GM19397 (cell line): Measurements from ENCODE around the gene THSD4.
"Not testable (repeated sequence)": the region's sequence is repeated elsewhere in the genome, so short reads cannot be mapped to it uniquely, and the experiment has no call there.

ENCODE experiments used
- ATAC-seq: cut with Tn5 transposase; IDR thresholded peaks from one replicate; pipeline ENCODE4 v1.9.1; 2021; ENCODE audit warnings: mild to moderate bottlenecking, moderate library complexity; ENCODE audit not compliant: unreplicated experiment

Gene THSD4

DNA sequence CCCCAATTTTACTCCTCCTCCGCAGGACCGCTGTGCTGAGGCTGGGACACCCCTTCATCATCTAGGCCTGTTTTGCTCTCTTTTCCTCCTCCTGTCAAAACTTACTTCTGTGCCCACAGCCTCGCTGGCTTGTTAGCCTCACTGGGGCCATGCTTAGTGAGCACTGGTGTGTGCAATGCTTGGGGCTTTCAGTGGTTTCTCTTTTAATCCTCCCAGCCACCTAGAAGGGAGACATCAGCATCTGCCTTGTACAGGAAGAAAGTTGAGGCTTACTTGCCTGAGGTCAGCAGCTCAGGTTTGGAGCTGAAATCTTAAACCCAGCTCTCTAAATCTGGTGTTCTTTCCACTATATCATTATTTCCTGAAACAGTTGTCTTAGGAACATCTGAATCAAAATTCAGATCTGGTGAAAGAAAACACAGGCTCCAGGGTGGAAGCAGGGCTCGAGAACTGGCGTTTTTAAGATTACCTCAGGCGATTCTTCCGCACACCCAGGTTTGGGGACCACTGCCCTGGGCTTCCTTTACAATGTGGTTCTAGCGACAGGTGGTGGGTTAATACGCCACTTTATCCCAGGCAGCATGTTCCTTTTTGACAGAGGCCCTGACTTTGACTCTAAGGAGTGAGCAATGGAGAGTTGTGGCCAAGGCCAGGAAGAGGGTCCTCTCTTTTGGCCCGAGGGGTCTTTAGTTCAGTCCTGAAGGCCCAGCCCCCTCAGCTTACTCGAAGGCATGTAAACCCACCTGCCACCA, 3.8 kb downstream of the THSD4 start:
- ATAC-seq: no peak

DNA sequence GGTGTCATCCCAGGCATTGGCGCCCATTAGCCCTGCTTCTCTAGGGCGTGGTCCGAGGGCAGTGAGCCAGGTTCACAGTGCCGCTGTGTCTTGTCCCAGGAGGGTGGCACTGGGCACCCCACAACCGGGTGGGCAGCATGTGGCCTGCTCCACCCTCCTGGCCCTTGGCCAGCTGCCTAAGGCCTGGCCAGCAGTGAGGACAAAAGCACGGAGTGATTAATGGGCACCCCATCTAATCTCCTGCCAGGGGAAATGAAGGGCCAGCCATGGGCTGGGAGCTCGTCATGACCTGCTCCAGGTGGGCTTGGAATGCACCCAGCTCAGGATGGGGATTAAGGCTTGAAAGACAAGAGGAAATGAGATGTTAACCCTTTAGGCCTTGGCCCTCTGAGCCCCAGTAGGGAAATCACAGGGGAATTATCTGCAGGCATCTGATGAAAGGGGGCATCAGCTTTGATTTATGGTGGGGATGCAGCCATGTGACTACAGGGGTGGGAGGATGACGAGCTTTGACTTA, 5.2 kb downstream of the THSD4 start:
- ATAC-seq: no peak

DNA sequence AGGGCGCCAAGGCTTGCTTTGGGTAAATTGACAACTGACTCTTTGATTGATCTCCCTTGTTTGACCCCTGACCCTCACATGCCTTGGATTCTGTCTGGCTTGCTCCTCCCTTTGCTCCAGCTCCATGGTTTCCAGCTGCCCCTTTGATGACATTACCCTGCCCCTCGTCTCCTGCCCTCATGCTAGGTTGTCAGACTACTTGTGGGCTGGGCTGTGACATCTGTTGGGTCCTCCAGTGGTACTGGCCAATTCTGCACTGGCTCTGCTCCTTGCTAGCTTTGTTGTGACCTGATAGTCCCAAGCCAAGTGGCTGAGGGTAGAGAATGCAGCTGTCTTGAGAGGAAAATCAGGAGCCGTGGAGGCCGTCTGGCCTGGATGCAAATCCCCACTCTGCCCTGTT, 6.2 kb downstream of the THSD4 start:
- no peak for ATAC-seq

DNA sequence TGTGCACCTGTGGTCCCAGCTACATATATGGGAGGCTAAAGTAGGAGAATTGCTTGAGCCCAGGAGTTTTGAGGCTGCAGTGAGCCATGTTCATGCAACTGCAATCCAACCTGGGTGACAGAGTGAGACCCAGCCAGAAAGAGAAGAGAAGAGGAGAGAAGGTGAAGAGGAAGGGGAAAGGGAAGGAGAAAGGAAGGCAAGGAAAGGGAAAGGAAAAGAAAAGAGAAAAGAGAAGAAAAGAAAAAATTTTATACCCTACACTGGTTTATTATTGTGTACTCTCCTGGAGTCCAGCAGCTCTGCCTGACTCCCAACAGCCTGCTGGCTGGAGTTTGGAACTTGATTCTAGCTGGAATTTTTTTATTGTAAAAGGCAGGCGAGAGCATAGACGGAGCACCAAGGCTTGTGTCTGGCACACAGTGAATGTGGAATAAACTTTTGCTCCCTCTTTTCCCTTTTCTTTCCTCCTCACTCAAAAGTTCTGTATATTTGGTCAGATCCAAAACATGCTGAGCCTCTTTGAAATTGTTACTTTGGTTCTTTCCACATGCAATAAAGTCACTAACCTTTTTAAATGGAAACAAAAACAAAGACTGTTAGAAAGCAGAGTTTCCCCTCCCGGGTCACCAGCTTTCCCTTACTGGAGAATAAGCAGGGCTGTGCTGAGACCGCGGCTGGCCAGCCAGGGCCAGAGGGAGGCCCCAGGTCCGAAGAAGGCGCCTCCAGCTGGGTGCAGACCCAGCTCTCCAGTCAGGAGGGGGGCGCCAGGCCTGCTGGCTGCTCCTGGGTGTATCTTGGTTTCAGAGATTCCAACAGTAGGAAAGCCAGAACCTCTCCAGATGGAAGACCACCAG, 9.9 kb downstream of the THSD4 start:
- no peak for ATAC-seq

DNA sequence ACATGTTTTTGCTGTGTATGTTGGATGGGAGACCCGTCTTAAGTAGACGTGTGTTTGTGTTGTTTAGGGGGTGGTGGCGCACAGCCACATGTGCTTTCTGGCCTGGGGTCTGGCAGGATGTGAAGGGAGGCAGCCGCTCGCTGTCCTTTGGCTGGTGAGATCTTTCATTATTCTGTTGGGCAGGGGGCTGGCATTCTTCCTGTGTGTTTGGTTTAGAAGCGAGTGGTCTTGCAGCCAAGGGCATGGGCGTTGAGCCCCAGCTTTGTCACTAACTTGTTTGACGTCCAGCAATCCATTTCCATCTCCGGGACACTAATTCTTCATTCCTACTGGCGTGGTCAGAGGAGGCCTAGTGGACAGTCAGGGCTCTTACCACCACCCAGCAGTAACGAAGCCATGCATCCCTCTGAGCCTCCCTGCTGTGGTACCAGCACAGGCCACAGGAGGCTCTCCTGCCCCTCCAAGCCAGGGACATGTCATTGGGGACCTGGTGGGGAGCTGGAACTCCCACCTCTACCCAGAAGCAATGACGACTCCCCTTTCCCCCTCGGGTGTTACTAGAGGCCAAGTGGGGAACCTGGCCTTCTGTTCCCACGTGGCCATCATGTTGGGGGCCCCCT, 10.7 kb downstream of the THSD4 start:
- no peak for ATAC-seq

DNA sequence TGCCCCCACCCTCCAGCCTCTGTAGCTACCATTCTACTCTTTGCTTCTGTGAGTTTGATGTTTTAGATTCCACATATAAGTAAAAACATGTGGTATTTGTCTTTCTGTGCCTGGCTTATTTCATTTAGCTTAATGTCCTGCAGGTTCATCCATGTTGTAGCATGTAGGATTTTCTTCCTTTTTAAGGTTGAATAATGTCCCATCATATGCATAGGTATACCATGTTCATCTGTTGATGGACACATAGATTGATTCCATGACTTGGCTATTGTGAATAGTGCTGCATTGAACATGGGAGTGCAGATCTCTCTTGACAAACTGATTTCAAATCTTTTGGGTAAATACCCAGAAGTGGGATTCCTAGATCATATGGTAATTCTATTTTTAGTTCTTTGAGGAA, 11.8 kb downstream of the THSD4 start:
- ATAC-seq: no peak

DNA sequence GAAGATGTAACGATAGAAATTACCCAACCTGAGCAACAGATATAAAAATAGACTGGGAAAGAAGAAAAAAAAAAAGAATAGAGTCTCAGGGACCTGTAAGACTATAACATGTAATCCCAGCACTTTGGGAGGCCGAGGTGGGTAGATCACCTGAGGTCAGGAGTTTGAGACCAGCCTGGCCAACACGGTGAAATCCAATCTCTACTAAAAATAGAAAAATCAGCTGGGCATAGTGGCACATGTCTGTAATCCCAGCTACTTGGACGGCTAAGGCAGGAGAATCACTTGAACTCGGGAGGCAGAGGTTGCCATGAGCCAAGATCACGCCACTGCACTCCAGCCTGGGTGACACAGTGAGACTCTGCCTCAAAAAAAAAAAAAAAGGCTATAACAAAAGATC, 12.9 kb downstream of the THSD4 start:
- not testable (repeated sequence) for ATAC-seq

DNA sequence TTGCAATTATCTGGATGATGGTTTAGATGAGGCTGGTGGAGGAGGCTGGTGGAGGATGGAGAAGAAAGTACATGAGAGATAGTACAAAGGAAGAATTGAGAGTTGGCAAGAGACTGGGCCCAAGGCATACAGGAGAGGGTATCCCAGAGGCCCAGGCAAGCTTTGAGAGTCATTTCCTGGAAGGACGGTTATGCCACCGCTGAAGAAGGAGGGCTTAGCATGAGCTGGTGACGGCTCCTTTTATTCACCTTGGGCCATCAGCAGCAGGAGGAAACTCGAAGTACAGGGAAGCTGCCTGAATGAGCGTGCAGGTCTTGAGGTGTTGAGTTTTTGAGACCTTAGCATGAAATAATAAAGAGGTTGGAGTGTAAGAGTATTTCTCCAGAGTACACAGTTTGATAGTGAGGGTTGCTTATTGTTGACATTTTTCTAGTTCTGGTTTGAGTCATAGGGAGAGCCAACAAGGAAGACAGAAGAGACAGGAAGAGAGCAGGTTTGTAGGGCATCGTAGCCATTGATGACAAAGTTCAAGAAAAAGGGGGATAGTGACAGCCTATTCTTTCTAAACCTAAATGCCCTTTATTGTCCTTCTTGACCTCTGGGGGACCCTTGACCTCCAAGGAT, 13.8 kb downstream of the THSD4 start:
- ATAC-seq: no peak

DNA sequence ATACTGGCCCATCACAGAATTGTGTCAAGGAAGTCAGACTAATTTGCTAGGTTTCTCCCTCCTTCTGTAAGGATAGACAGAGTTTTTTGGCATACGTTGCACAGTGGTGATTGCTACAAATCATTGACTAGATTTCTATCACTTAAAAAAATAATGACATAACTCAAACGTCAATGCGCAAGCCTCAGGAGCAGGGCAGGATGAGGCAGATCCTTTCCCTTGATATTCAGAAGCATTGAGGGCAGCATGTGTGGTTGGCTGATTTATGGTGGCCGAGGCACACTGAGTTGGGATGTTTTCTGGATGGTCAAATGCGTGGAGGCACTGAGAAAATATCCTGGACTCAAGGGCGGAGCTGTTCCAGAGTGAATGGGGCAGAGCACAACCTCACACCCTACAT, 14.4 kb downstream of the THSD4 start:
- no peak for ATAC-seq

DNA sequence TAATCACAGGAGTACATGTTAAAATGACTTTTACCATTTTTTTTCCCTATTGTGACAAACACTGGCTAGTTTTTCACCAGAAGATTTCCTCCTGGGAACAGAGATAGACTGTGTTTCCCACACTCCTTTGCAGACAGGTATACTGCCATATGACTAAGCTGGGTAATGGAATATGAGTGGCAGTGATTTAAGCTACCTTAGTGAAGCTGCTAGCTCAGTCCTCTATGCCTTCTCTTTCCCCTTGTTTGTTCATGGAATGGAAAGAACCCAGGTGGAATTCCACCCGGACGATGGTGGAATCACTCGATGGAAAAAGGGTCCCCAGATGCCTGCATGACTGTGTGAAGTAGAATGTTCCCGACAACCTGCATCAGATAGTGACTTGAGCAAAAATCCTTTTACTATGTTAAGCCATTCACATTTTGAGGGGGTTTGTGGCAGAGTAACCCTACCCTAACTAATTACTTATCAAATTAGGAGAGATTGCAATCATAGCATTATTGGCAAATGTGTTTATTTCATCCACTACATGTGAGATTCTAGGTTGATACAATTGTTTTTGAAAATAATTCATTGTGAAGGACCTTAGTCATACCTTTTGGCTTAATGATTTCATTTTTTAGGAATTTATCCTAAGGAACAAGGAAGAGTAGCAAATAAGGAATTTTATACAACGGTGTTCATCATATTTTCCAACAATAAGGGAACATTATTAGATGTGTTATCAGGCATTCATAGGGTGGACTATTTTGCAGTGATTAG, 16.5 kb downstream of the THSD4 start:
- no peak for ATAC-seq

DNA sequence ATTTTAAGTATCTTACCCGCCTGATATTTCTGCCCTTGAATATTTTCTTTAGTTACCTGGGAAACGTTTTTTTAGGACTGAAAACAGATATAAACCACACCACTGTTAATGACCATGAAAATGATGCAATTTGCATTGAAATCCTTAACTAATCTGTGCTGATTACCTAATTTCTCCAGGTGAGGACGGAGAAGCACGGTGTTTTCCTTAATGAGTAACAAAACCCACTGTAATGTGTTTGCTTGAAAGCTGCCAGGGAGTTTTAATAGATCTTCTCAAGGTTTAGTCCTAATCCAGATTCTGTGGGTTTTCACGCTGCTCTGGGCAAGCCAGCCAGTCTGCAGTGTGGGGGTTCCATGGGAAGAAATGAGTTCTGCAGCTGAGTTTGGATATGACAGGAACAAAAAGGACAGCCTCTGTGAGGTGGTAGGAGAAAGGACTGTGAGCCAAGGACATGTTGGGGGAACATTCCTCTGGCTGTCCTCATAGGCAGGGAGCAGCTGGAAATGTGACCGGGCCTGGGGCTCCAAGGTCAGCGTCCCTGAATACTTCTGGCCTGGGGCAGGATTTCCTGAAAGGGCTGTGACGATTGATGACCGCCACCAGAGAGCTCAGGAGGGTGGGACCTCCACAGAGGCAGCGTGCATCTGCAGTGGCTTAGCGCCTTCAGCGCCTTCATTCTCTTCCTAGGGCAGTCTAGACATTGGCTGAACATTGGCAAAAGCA, 18.6 kb downstream of the THSD4 start:
- ATAC-seq: no peak

DNA sequence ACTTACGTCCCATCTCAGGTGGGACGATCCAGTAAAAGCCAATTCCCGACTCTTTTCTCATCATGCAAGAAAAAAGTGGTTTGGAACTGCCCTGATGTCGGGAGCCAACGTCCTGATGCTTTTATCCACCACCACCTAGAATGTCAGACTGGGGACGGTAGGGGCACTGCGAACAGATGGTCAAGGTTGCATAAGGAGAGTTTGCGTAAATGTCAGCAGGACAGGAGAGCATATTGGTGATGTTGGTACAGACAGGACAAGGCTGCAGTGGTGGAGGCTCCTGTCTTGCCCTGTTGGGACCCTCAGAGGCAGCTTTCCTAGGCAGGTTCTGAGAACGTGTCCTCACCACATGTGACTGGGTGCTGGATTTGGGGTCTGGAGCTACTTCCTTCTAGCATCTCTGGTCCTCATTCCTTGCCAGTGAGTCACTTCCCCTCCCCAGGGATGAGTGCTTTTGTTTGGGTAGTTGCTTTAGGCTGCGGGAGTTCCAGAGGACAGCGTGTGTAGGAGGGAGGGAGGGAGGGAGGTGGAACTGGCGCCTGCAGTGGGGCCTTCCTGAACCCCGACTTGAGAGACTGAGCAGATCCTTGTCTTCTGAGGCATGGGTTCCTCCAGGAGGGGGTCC, 21.0 kb downstream of the THSD4 start:
- ATAC-seq: no peak

DNA sequence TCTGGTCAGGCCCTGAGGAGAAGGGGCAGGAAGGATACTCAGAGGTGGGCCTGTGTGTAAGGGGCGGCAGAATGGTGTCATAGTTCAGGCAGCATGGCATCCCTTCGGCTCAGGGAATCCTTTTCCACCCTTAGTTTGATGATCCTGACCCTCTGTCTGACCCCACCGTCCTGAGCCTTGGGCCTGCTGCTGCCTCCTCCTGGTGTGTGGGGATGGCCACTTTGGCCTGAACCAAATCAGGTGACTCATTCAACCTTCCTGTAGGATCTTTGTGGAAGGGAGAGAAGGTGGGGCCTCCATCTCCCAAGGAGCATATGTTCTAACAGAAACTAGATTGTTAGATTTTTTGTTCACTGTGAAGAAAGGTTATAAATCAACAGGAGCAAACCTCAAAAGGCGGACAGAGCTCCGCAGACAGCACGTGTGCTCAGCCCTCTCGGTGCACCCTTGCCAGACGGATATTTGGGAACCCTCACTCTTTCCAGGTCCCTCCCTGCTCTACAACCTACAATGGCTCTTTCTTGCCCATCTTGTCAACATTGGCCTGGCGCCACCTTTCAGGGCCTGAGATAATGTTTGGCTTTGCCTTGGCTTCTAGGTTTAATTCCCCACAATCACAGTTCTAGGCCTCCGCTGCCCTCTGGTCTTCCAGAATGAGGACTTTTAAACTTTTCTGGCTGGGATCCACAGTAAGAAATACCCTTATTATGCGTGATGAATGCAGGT, 21.7 kb downstream of the THSD4 start:
- no peak for ATAC-seq

DNA sequence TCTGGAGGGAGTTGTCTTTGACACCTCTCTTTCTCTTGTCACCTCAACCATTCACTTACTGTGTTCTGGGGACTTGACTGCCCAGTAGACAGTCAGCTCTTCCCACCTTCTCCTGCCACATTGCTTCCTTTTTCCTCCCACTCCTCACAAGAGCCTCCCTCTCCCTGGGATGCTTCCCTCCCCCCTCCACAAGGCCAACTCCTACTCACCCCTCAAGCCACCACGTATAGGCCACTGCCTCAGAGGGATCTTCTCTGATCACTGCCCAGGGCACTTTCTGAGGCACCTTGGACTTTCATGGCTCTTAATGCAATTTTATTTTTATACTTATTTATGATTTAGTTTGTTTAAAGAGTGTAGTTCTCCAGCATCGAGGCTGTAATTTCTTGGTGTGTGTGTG, 23.2 kb downstream of the THSD4 start:
- no peak for ATAC-seq

DNA sequence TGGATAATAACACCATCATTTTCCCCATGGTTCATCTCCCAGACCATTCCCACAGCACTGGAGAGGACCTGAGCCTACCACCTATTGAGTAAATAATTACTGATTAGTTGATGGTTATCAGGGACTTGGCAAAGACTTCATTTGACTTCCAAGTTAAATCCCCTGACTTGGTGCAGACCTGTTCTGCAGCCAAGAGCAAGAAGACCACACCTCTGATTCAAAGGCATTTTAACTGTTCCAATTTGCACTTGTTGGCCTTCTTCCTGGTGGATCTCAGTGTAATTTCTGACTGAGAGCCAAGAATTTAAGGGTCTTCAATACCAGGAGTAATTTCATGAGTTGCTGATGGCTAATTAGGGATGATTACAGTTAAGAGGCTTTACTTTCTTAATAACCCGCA, 24.0 kb downstream of the THSD4 start:
- no peak for ATAC-seq

DNA sequence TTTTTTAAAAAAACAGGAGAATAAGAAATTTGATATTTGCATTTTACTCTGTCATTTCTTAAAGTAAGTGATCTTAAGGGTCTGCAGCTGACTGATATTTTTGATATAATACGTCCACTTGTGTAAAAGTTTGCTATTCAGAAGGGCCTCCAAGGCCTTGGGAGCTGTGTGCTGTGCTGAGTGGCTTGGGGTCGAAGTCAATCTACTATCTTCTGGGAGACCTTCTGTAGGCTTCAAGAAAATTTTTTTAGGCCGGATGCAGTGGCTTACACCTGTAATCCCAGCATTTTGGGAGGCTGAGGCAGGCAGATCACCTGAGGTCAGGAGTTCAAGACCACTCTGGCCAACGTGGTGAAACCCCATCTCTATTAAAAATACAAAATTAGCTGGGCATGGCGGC, 26.3 kb downstream of the THSD4 start:
- ATAC-seq: no peak

DNA sequence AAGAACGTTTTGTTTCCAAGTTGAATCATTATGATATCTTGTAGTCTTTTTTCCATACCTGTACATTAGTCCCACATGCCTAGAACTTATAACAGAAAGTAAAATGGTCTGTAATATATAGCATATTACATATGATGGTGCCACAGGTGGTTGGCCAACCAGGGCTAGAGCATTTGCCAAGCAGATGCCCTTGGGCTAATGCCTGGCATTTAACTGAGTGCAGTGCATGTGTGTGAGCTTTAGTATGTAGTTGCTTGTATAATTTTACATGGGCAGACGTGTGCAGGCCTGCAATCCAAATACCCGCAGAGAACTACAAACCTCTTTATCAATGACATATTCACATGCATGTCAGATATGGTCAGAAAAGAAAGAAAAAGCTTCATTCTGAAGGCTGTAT, 27.5 kb downstream of the THSD4 start:
- no peak for ATAC-seq

DNA sequence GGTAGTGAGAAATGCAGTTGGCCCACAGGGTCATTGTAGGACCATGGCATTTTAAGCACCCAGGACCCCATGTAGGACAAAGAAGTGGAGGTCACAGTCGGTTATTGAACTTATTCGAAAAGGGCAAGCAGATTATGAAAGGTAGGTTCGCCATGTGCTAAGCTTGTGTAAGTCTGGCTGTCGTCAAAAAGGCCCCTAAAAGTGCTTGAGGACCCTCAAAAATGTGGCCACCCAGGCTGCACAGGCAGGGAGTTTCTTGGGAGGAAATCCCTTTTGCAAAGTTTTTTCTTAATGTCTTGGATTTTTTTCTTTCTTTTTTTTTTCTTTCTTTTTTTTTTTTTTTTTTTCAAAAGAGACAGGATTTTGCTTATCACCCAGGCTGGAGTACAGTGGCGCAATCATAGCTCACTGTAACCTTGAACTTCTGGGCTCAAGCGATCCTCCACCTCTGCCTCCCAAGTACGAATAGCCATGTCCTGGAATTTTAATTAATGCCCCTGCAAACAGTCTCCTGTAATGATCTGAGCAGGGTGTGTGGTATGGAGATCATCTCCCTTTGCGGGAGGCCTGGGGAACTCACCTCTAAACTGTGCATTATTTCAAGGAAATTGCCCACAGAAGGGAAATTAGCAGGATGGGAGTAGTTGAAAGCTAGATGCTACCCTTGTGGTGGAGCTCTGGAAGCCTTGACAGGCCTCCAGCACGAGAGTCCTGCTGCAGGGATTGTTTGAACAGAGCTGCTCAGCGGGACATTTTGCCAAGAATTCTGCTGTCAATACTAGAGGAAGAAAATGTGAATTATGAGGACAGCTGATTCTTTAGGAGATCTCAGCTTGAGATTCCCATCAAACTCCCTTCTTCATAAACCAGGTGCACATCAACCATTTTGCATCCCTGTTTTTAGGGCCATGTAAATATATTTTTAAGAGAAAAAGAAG, 28.4 kb downstream of the THSD4 start:
- ATAC-seq: no peak
